HEK293 (cell line): ENCODE measurements around the gene CEP85.

Source experiments
- CTCF ChIA-PET: fragments of 350-600 bp; formaldehyde crosslinking; extraction: SDS; loops from one replicate; lab custom pipeline; 2021; ENCODE audit warnings: antibody characterized with exemption; lab: Yijun Ruan, JAX
- POLR2A ChIA-PET: fragments of 300-600 bp; formaldehyde crosslinking; extraction: SDS; loops from one replicate; lab custom pipeline; 2020; ENCODE audit warnings: antibody characterized with exemption, inconsistent platforms; lab: Yijun Ruan, JAX
- H3K27ac ChIP-seq: fragments of 200-500 bp; sonication (Bioruptor generic); 2 replicates; pipeline ENCODE4 v1.5.1; 2014; ENCODE audit warnings: low read depth, low read length, control low read depth, inconsistent platforms; ENCODE audit errors: extremely low read depth
- H3K36me3 ChIP-seq, 2 experiments: fragments of 200-500 bp in 1 of 2; sonication (Bioruptor generic) in 1 of 2; 1 replicate in 1 of 2; 2 replicates in 1 of 2; pipeline ENCODE4 v1.5.1; 2014 to 2017; ENCODE audit warnings: inconsistent platforms in 2 of 2, low read length in 2 of 2; ENCODE audit not compliant: control insufficient read depth in 2 of 2, insufficient read depth in 1 of 2
- H3K4me1 ChIP-seq: fragments of 200-500 bp; sonication (Bioruptor generic); 2 replicates; pipeline ENCODE4 v1.5.1; 2014; ENCODE audit warnings: mild to moderate bottlenecking, low read length, inconsistent platforms; ENCODE audit not compliant: control insufficient read depth, insufficient read depth
- H3K4me3 ChIP-seq: 2 replicates; pipeline ENCODE4 v1.5.1; 2011; ENCODE audit warnings: low read depth, mild to moderate bottlenecking, control low read depth, low read length, moderate library complexity
- H3K9me3 ChIP-seq: fragments of 200-500 bp; sonication (Bioruptor generic); 2 replicates; pipeline ENCODE4 v1.5.1; 2014; ENCODE audit warnings: low read depth, low read length, inconsistent platforms; ENCODE audit not compliant: control insufficient read depth, insufficient read depth
- ATF2 ChIP-seq: fragments of 450-650 bp; formaldehyde crosslinking; IDR thresholded peaks from 2 replicates; pipeline ENCODE4 v1.5.1; 2016; ENCODE audit warnings: missing biosample characterization, missing genetic modification characterization, low read depth
- EGR2 ChIP-seq: fragments of 450-650 bp; formaldehyde crosslinking; IDR thresholded peaks from 2 replicates; pipeline ENCODE4 v1.5.1; 2016; ENCODE audit warnings: low read depth, missing biosample characterization, missing genetic modification characterization
- SCRT1 ChIP-seq: fragments of 450-650 bp; formaldehyde crosslinking; IDR thresholded peaks from 2 replicates; pipeline ENCODE4 v1.5.1; 2016; ENCODE audit warnings: missing biosample characterization, missing genetic modification characterization, borderline replicate concordance
- SP2 ChIP-seq: fragments of 450-650 bp; formaldehyde crosslinking; IDR thresholded peaks from 2 replicates; pipeline ENCODE4 v1.5.1; 2016; ENCODE audit warnings: missing biosample characterization, missing genetic modification characterization
- TCF7L2 ChIP-seq: IDR thresholded peaks from 2 replicates; pipeline ENCODE4 v1.6.1; 2011; ENCODE audit warnings: low read depth, mild to moderate bottlenecking, inconsistent platforms, low read length, moderate library complexity, borderline replicate concordance
- ZBTB8A ChIP-seq: fragments of 450-650 bp; formaldehyde crosslinking; IDR thresholded peaks from 2 replicates; pipeline ENCODE4 v1.5.1; 2016; ENCODE audit warnings: missing biosample characterization, missing genetic modification characterization
- ZFHX2 ChIP-seq: fragments of 450-650 bp; formaldehyde crosslinking; conservative IDR thresholded peaks from 2 replicates; pipeline ENCODE4 v1.5.1; 2016; ENCODE audit warnings: missing biosample characterization, missing genetic modification characterization
- ZFP69B ChIP-seq: fragments of 450-650 bp; formaldehyde crosslinking; IDR thresholded peaks from 2 replicates; pipeline ENCODE4 v1.5.1; 2016; ENCODE audit warnings: missing biosample characterization, missing genetic modification characterization
- ZNF175 ChIP-seq: fragments of 450-650 bp; formaldehyde crosslinking; IDR thresholded peaks from 2 replicates; pipeline ENCODE4 v1.5.1; 2016; ENCODE audit warnings: missing biosample characterization, missing genetic modification characterization
- ZNF26 ChIP-seq: fragments of 450-650 bp; formaldehyde crosslinking; IDR thresholded peaks from 2 replicates; pipeline ENCODE4 v1.5.1; 2016; ENCODE audit warnings: missing biosample characterization, missing genetic modification characterization
- ZNF266 ChIP-seq: fragments of 450-650 bp; formaldehyde crosslinking; IDR thresholded peaks from 2 replicates; pipeline ENCODE4 v1.5.1; 2016; ENCODE audit warnings: missing biosample characterization, missing genetic modification characterization, low read depth
- ZNF366 ChIP-seq: fragments of 450-650 bp; formaldehyde crosslinking; conservative IDR thresholded peaks from 2 replicates; pipeline ENCODE4 v1.5.1; 2016; ENCODE audit warnings: missing biosample characterization, missing genetic modification characterization
- ZNF391 ChIP-seq: fragments of 450-650 bp; formaldehyde crosslinking; IDR thresholded peaks from 2 replicates; pipeline ENCODE4 v1.5.1; 2016; ENCODE audit warnings: low read depth, missing biosample characterization, missing genetic modification characterization, borderline replicate concordance
- ZNF488 ChIP-seq: fragments of 450-650 bp; formaldehyde crosslinking; IDR thresholded peaks from 2 replicates; pipeline ENCODE4 v1.5.1; 2016; ENCODE audit warnings: missing biosample characterization, missing genetic modification characterization
- ZNF510 ChIP-seq: fragments of 450-650 bp; formaldehyde crosslinking; IDR thresholded peaks from 2 replicates; pipeline ENCODE4 v1.5.1; 2018; ENCODE audit warnings: mild to moderate bottlenecking, missing genetic modification characterization, missing biosample characterization; ENCODE audit not compliant: insufficient replicate concordance
- ZNF561 ChIP-seq: fragments of 450-650 bp; IDR thresholded peaks from 2 replicates; pipeline ENCODE4 v1.5.1; 2018; ENCODE audit warnings: missing biosample characterization, missing genetic modification characterization, borderline replicate concordance

Gene CEP85

GRCh38 chr1:26184883-26185282 lies 49.1 kb upstream of the CEP85 start:
- ChIA-PET CTCF (no interaction called here), POLR2A (no interaction called here)
- Histone ChIP-seq H3K27ac (no peak overlapping the region), H3K4me3 (no peak overlapping the region), H3K36me3 (no peaks in the 10 kb centered on the region), H3K9me3 (no peaks in the 10 kb centered on the region), H3K4me1 (no peaks in the 10 kb centered on the region)
- TF ChIP-seq ZNF488 (tag by site-specific recombination), result no peak

- no peak overlapping the region for H3K27ac ChIP-seq
- H3K36me3 ChIP-seq, result no peaks in the 10 kb centered on the region
- no peak overlapping the region for H3K4me3 ChIP-seq
- H3K4me1 ChIP-seq, result no peaks in the 10 kb centered on the region
- no peaks in the 10 kb centered on the region for H3K9me3 ChIP-seq
- ChIA-PET POLR2A (interaction anchor here (1.0 kb wide), 1 partner anchor 16 kb away, joined by 9 read pairs; the partner anchor contains the start of gene ZNF593OS), CTCF (interaction anchor here (1.2 kb wide), 1 partner anchor 12 kb away, joined by 5 read pairs; no protein-coding TSS in a partner anchor)
- TF ChIP-seq ZNF26 (no peak), SP2 (tag by site-specific recombination) (no peak), ZNF366 (tag by site-specific recombination) (no peak), ZBTB8A (tag by site-specific recombination) (no peak), ATF2 (tag by site-specific recombination) (no peak), ZNF266 (tag by site-specific recombination) (no peak), TCF7L2 (no peak), ZFP69B (no peak), ZNF561 (tag by site-specific recombination) (no peak), ZNF391 (tag by site-specific recombination) (no peak), ZNF175 (no peak), SCRT1 (no peak)
Observed at GRCh38 chr1:26187882-26188281, 46.1 kb upstream of the CEP85 start.

GRCh38 chr1:26188477-26188876 lies 45.5 kb upstream of the CEP85 start:
- Histone ChIP-seq H3K9me3 (no peaks in the 10 kb centered on the region), H3K4me3 (no peak overlapping the region), H3K4me1 (no peaks in the 10 kb centered on the region), H3K27ac (no peak overlapping the region), H3K36me3 (no peaks in the 10 kb centered on the region)
- POLR2A ChIA-PET, result interaction anchor here (2.7 kb wide), 1 partner anchor 46 kb away, joined by 16 read pairs; the partner anchor contains the start of gene CEP85
- no peak for TF ChIP-seq ZNF510 (tag by site-specific recombination)
- peak; percentile 70 for TF ChIP-seq ZFHX2 (tag by site-specific recombination)
- TF ChIP-seq EGR2 (tag by site-specific recombination), result peak; percentile 69; the same call in 1 of the 2 replicates
- TF ChIP-seq, all 188 proteins: peak for 2
- CTCF ChIA-PET, result interaction anchor here (0.6 to 4.1 kb wide), 4 partner anchors 12 to 203 kb away, joined by 3 to 32 read pairs (median 4); partner anchors contain the start of gene CEP85
